Measurements from ENCODE around the gene RRP1B. TPM values are rescaled to one million over a fixed set of nuclear protein-coding genes. Genes with fewer than 3 reads are reported as not detected.
A peak's percentile ranks its signal among the peaks of the same experiment; 100 is the strongest.

The RRP1B gene
- total and polyA plus RNA-seq, 2 of the 13 experiments (the other 11 are each of a cell fraction or from before 2014, with no cell fraction given) = 16.3 to 46.2 TPM

DNA sequence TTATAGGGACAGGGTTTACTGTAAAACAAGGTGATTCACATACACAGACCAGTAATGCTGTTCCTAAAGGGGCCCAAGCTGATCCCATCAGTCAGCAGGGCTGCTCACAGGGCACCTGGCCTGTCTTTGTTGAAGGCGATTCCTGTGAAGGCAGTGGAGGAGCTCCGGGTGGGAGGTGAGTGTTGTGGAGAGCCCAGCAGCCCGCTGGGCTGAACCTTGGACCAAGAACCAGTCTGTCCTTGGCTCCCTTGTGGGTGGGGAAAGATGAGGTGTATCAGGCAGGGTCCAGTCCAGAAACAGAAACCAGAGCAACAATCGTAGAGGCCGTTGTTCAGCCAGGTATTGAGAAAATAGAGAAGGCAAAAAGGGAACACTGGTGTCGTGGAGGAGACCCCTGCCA is 72.1 kb downstream of the RRP1B start (continued):
- TF ChIP-seq UBTF (CRISPR knock-in tag; IDR thresholded peaks at IDR 0.05) (peak; percentile 70), HDAC2 (CRISPR knock-in tag; IDR thresholded peaks at IDR 0.05) (peak; percentile 19; the same call in 1 of the 2 replicates), ZMYM2 (CRISPR knock-in tag; IDR thresholded peaks at IDR 0.05) (peak; percentile 58; the same call in 1 of the 2 replicates), PHF21A (CRISPR knock-in tag; IDR thresholded peaks at IDR 0.05) (peak; percentile 69; the same call in 1 of the 2 replicates), POLR2AphosphoS5 (IDR thresholded peaks at IDR 0.05; ENCODE audit: low read depth, low read length) (peak; percentile 71), ZNF275 (CRISPR knock-in tag; IDR thresholded peaks at IDR 0.05; ENCODE audit: borderline replicate concordance) (no peak), POLR2A (IDR thresholded peaks at IDR 0.05; ENCODE audit: insufficient read depth in 1 of 2, low read depth in 2 of 2, low read length in 2 of 2) (peak in 1 of 2 experiments; percentile 49; a peak in 2 of 4 replicates), ZNF292 (CRISPR knock-in tag; IDR thresholded peaks at IDR 0.05; ENCODE audit: borderline replicate concordance, low read depth) (peak; percentile 44; the same call in 1 of the 2 replicates), HNF4G (IDR thresholded peaks at IDR 0.05; ENCODE audit: borderline replicate concordance, low read depth, low read length) (peak; percentile 56; the same call in 1 of the 2 replicates), HNF4G (CRISPR knock-in tag; IDR thresholded peaks at IDR 0.05; ENCODE audit: borderline replicate concordance, low read depth) (peak; percentile 90; the same call in 1 of the 2 replicates), YEATS4 (CRISPR knock-in tag; IDR thresholded peaks at IDR 0.05; ENCODE audit: borderline replicate concordance) (peak; percentile 43; the same call in 1 of the 2 replicates), TBX2 (CRISPR knock-in tag; IDR thresholded peaks at IDR 0.05; ENCODE audit: borderline replicate concordance) (0 out of 2 replicates have a peak, but pooled peaks have one; percentile 56), SOX6 (IDR thresholded peaks at IDR 0.05) (no peak), SOX6 (CRISPR knock-in tag; IDR thresholded peaks at IDR 0.05) (peak; percentile 67), ZNF790 (CRISPR knock-in tag; IDR thresholded peaks at IDR 0.05; ENCODE audit: borderline replicate concordance) (peak; percentile 40; the same call in 1 of the 2 replicates), ZNF331 (CRISPR knock-in tag; IDR thresholded peaks at IDR 0.05) (peak; percentile 28; the same call in 1 of the 2 replicates), ZNF670 (CRISPR knock-in tag; IDR thresholded peaks at IDR 0.05; ENCODE audit: borderline replicate concordance) (0 out of 2 replicates have a peak, but pooled peaks have one; percentile 49), THRA (CRISPR knock-in tag; IDR thresholded peaks at IDR 0.05; ENCODE audit: borderline replicate concordance) (peak; percentile 40; the same call in 1 of the 2 replicates), GATAD2A (CRISPR knock-in tag; IDR thresholded peaks at IDR 0.05) (peak; percentile 76), PITX1 (CRISPR knock-in tag; IDR thresholded peaks at IDR 0.05) (peak; percentile 46; the same call in 1 of the 2 replicates), ZNF605 (CRISPR knock-in tag; IDR thresholded peaks at IDR 0.05) (peak; percentile 75), ZBTB7A (CRISPR knock-in tag; IDR thresholded peaks at IDR 0.05) (peak; percentile 70; the same call in 1 of the 2 replicates), SP5 (CRISPR knock-in tag; IDR thresholded peaks at IDR 0.05; ENCODE audit: borderline replicate concordance, low read depth) (peak; percentile 64; the same call in 1 of the 2 replicates), ZFY (CRISPR knock-in tag; IDR thresholded peaks at IDR 0.05) (peak; percentile 31; the same call in 1 of the 2 replicates), SAP130 (CRISPR knock-in tag; IDR thresholded peaks at IDR 0.05; ENCODE audit: low read depth) (peak; percentile 69; the same call in 1 of the 2 replicates), ZNF891 (CRISPR knock-in tag; IDR thresholded peaks at IDR 0.05) (peak; percentile 4; the same call in 1 of the 2 replicates), SOX5 (CRISPR knock-in tag; IDR thresholded peaks at IDR 0.05; ENCODE audit: borderline replicate concordance) (0 out of 2 replicates have a peak, but pooled peaks have one; percentile 9), DMAP1 (CRISPR knock-in tag; IDR thresholded peaks at IDR 0.05) (no peak), ZNF563 (CRISPR knock-in tag; IDR thresholded peaks at IDR 0.05) (0 out of 2 replicates have a peak, but pooled peaks have one; percentile 31)
